HG03565 (cell line): ENCODE measurements around the gene C16orf95.
"Not testable (repeated sequence)": the region's sequence is repeated elsewhere in the genome, so short reads cannot be mapped to it uniquely, and the experiment has no call there.

Source experiments
- ATAC-seq: cut with Tn5 transposase; IDR thresholded peaks from one replicate; pipeline ENCODE4 v1.9.1; 2021; ENCODE audit warnings: mild to moderate bottlenecking, moderate library complexity; ENCODE audit not compliant: unreplicated experiment

Gene C16orf95, protein sequence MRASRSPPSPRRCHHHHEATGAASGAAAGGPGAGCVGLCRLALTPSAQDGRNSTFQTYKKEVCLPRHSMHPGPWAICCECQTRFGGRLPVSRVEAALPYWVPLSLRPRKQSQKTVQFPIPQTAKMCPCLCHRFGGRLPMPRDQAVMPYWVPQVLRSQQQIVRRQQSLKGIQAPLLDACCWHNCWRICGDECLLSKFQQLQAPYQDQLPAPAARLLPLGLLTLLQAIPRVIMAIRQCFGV

DNA sequence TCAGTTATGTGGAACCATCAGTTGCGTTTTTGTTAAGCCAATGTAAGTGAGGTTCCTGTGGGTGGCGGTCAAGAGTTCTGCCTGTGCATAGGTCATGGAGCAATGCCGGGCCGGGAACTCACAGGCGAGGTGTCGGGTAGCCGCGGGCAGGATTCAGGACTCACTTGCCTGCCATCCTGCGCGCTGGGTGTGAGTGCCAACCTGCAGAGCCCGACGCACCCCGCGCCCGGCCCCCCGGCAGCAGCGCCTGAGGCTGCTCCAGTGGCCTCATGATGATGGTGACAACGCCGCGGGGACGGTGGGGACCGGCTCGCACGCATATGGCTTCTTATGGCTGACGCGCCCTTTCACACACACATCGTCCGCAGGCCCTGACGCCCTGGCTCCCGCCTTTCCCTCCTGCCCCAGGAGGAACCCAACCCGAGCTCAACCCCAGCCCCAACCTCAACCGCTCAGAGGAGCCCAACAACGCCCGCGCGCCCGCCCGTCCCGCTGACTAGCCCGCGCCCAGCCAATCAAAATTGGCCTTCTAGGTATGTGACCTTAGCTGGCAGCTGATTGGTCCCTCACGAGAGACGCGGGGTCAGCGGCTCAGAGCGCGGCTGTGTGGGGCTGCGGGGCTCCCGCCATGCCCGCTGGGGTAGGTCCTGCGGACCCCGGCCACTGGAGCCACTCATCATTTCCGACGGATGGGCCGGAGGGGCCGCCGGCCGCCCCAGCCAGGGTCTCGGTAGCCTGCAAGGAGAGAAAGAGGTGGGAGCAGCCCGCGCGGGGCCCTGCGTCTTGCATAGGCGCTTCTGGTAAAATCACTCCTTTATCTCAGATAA lies at the start of gene C16orf95:
C16orf95 (minus strand) TSS at position 470 of the 827 bp plus-strand sequence; CDS start at position 320, 150 bp downstream.
- peak; percentile 88 for ATAC-seq

- ATAC-seq, result no peak
Observed at GRCh38 chr16:87366930-87367329, 49.7 kb upstream of the C16orf95 start.

DNA sequence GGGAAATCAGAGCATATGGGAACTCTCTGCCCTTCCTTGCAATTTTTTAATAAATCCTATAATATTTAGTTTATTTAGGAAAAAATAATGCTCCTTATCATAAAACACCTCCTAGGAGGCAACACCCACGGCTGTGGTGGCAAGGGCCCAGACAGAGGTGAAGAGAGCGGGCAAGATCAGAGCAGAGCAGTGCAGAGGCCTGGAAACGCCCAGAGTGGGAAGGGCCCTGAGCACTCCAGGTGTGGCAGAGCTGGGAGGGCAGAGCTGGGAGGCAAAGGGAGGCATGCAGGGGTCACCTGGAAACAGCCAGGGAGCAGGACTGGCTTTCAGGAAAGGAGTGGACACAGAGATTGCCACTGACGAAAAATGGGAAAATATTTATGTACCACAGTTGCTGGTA lies 49.1 kb upstream of the C16orf95 start:
- no peak for ATAC-seq

GRCh38 chr16:87365021-87365713 lies 48.0 kb upstream of the C16orf95 start:
- no peak for ATAC-seq

DNA sequence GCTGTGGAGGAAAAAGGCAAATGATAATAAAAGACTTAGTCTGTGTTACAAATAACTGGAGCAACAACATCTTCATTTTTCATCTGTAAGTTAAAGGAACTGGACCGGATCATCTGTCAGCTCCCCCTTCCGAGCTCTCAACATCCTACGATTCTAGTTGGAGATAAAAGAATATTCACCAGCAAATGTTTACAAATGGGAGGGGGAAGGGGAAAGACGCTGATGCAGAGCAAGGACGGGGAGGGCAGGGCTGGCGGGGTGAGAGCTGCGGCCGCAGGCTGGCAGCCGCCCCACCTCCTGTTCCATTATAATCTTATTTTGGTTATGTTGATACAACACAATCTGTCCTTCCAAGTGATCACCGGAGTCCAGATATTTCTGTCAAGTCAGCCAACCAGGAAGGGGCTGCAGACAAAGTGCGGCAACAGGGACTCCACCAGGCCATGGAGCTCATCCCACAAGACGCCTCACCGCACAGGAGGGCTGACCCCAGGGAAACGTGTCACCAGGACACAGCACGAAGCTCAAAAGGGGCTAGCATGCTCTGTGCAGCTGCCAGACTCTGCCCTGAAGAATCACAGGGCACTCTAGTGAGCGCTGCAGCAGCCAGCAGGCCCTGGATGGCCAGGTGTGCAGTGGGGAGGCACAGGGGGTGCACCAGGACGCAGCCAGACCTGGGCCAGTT lies 46.7 kb upstream of the C16orf95 start:
- no peak for ATAC-seq

GRCh38 chr16:87362828-87363559 lies 45.8 kb upstream of the C16orf95 start:
- not testable (repeated sequence) for ATAC-seq

DNA sequence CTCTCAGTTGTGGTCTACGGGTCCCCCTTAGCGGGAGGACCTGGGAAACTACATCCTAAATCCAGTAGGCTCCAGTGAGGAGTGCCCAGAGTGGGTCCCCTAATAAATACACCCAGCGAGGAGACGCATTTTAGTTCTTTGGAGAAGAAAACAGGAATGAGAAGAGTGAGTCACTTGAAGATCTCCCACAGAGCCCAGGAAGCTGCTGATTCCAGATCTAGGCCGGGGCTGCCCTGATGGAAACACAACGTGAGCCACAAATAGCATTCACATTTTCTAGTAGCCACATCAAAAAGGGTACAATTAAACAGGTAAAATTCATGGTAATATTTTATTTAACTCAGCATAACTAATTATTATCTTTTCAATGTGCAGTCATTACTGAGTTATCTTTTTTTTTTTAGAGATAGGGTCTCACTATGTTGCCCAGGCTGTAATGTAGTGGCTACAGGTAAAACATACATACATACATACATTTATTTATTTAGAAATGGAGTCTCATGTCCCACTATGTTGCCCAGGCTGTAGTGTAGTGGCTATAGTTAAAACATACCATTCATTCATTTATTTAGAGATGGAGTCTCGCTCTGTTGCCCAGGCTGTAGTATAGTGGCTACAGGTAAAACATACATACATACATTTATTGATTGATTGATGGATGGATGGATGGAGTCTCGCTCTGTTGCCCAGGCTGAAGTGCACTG lies 44.9 kb upstream of the C16orf95 start:
- no peak for ATAC-seq

DNA sequence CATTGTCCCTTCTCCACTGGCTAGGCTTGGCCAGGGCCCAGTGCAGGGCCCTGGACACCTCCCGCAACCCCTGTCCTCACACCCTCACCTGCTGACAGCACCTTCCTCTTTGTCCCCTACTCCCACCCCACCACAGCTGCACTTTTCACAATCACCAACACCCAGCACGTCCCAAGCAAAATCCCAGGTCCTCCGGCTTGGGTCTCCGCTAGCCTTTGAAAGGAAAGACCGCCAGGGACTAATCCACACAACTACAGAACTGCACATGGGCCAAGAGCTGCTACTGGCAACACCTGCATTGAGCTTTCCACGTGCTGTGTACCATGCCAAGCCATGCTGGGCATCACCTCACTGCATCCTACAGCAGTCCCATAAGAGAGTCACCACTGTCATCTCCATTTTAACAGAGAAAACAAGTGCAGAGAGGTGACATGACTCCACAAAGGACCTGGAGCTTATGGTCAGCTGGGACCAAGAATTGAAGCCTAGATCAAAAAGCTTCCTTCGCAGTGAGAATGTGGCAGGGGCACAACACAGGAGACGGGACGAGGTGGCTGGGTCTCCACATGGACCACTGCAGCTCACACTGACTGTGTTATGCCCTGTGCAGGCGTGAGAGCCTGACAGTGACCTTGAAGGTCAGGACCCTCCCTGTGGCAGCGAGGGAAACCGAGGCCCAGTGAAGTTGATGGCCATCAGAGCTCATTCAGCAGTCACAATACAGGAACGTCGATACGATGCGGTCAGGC lies 43.8 kb upstream of the C16orf95 start:
- no peak for ATAC-seq

DNA sequence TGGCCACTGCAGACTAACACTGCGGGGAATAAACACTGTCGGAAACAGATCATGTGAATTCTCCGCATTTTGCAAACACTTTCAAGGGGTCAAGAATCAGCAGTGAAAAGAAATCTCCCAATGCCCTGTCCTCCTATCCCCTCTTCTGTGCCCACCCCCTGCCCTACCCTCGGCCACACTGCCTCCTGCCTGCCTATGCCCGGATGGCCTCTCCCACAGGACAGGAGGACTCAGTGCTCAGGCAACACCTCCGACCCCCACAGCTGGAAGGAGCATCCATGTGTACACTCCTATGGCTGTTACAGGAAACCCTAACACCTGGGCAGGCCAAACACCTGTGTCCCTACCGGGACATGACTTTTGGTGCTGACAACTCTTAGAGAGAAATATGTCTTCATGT lies 41.9 kb upstream of the C16orf95 start:
- no peak for ATAC-seq

- no peak for ATAC-seq
Observed at GRCh38 chr16:87358696-87359095, 41.5 kb upstream of the C16orf95 start.

DNA sequence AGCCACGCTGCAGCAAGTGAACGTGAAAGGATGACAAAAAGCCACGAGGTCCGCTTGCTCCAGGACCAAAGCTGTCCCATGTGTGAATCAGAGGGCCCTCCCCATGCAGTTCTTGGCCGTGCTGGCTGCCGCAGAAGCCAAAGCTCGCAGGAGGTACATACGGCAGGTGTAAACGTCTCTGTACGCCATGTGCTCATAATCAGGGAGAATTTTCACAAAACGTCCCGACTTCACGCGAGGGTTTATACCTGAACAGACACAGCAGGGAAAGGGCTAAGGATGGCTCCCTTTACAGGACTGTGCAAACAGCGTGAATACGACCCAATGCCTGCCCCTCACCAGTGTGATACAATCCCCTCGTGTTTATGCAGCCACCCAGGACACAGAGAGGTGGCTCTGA lies 41.1 kb upstream of the C16orf95 start:
- no peak for ATAC-seq

- no peak for ATAC-seq
Observed at GRCh38 chr16:87356491-87356853, 39.3 kb upstream of the C16orf95 start.

- ATAC-seq, result no peak
Observed at GRCh38 chr16:87353613-87354012, 36.4 kb upstream of the C16orf95 start.

GRCh38 chr16:87352818-87353217 lies 35.6 kb upstream of the C16orf95 start:
- no peak for ATAC-seq

- no peak for ATAC-seq
Observed at GRCh38 chr16:87351320-87351698, 34.1 kb upstream of the C16orf95 start.

DNA sequence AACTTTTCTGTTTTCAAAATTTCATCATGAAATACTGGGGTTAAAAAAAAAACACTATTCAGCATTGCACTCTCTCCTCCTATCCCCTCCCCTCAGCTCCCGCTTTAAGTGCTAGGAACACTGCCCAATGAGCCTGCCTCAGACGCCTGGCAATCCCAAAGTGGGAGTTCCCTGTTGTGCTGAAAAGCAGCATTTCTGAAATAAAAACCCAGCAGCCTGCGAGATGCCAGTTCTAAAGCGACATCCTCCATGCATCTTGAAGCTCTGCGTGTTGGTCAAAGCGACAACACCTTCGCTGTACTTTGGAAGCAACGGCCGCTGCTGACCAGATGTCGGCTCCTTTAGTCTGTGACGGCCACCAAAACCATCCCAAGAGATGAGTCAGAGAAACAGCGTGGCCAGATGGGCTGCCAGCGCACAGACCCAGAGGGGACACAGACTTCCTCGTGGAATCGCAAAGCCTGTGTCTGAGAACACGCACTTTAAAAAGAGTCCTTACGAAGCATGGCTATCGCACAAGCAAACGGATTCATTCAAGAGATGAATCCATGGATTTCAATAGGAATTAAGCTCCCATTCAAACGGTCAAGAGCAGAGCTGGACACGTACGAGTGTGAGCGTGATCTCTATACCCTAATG lies 33.6 kb upstream of the C16orf95 start:
- no peak for ATAC-seq

- no peak for ATAC-seq
Observed at GRCh38 chr16:87350031-87350430, 32.8 kb upstream of the C16orf95 start.

DNA sequence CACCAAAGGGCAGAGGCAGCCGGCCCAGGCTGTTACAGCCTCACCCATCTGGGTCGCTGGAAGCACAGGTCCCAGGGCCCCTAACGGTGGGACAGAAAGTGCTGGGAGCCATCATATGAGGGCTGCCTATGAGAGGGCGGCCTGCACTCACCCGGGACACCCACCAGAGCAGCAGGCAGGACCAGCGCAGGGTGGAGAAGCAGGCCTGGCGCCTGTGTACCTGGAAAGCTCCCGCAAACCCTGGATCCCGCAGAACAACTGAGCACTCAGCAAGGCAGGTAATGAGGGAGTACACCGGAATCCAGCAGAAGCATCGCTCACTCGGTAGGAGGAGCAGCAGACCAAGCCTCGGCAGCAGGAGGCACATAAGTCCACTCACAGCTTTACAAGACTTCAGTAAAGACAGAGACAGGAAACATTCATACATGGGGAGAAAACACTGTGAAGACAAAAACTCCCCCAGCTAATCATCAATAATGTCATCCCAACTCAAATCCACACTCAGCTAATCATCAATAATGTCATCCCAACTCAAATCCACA lies 31.5 kb upstream of the C16orf95 start:
- no peak for ATAC-seq
